ENCODE data around the gene PARVB. TPM values are rescaled to one million over a fixed set of nuclear protein-coding genes. Genes with fewer than 3 reads are reported as not detected.

PARVB gene
- total and polyA plus RNA-seq, 12 donors, result 46.7 to 201 (median 91.2) TPM

DNA sequence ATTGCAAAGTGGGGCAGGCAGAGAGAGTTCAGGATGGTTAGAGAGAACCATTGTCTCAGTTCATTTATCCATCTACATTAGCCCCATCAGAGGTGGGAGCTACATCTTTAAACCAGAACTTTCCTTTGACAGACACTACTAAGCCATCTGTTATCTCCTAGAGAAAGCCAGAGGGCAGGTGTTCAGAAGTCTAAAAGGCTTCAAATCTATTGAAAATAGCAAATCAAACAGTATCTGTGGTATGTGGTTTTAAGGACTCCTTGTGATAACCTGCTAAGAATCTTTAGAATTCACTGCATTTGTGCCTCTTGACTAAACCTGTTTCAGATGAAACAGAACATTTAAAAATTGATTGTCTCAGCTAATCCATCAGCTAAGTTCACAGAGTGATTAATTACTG is 112.7 kb downstream of the PARVB start:
- no peak overlapping the region for H3K27ac ChIP-seq
- H3K4me3 ChIP-seq, result no peak overlapping the region
- H3K9me3 ChIP-seq, result peaks cover 0 to 19% (median 10%) of the 10 kb centered on the region in 11 donors
- no peak for DNase-seq
- peaks cover 0 to 32% (median 8%) of the 10 kb centered on the region in 9 donors for H3K4me1 ChIP-seq
- H3K27me3 ChIP-seq, result no peaks in the 10 kb centered on the region
- H3K36me3 ChIP-seq, result peaks cover 6 to 99% (median 34%) of the 10 kb centered on the region in 9 donors
- ATAC-seq, result no peak
- intact Hi-C loops (cut with DNase I), result no loop called here
- TF ChIP-seq, protein P1, sequence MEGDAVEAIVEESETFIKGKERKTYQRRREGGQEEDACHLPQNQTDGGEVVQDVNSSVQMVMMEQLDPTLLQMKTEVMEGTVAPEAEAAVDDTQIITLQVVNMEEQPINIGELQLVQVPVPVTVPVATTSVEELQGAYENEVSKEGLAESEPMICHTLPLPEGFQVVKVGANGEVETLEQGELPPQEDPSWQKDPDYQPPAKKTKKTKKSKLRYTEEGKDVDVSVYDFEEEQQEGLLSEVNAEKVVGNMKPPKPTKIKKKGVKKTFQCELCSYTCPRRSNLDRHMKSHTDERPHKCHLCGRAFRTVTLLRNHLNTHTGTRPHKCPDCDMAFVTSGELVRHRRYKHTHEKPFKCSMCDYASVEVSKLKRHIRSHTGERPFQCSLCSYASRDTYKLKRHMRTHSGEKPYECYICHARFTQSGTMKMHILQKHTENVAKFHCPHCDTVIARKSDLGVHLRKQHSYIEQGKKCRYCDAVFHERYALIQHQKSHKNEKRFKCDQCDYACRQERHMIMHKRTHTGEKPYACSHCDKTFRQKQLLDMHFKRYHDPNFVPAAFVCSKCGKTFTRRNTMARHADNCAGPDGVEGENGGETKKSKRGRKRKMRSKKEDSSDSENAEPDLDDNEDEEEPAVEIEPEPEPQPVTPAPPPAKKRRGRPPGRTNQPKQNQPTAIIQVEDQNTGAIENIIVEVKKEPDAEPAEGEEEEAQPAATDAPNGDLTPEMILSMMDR (IDR thresholded peaks at IDR 0.05), result no peak

DNA sequence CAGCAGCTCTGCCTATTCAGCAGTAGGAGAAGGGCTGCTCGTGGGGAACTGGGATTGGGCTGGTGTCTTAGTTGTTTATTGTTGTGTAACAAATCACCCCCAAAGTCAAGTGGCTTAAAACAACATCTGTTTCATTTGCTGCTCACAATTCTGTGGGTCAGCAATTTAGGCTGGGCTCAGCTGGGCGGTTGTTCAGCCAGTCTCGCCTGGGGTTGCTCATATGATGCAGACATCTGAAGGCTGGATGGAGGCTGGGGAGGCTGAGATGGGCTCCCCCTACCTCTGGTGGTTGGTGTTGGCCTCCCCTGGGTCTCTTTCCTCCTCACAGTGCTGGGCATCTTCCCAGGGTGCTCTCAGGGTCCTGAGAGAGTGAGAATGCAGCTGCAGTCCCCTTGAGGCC is 113.3 kb downstream of the PARVB start:
- ATAC-seq, result no peak
- intact Hi-C loops (cut with DNase I), result no loop called here

DNA sequence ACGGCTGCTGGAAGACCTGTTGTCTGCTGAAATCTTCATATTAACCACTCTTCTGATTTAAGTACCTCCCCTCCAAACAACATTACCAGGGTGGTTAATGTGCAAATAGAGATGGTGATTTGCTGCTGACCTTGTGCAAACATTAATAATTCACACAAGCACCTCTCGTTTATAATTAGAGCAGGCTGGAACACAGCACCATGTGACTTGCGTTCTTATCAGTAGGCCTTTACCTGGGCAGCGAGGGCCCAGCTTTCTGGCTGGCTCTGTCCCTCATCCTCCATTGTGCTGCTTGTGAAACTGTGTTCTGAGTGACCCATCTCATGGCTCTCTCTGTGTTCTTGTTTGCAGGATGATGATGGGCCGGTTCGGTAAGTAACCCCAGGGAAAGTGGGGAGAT is 115.7 kb downstream of the PARVB start:
- H3K27ac ChIP-seq, result peak overlapping the region in 2 of 10 donors; percentile 39 to 53
- intact Hi-C loops (cut with DNase I), result loop anchor here in 1 of 10 donors (10.0 kb wide), 1 partner anchor 195 kb away; no protein-coding TSS in a partner anchor
- TF ChIP-seq, protein P1 (IDR thresholded peaks at IDR 0.05), result no peak
- H3K4me3 ChIP-seq, result no peak overlapping the region
- WGBS, 2 donors, result 63 to 83% methylated on average over 6 of the region's 6 CpGs
- DNase-seq (no peak), ATAC-seq (peak in 4 of 8 donors; percentile 46 to 68 (median 62))
- no peaks in the 10 kb centered on the region for H3K27me3 ChIP-seq
- H3K36me3 ChIP-seq, result peaks cover 6 to 88% (median 21%) of the 10 kb centered on the region in 9 donors
- peaks cover 0 to 19% (median 10%) of the 10 kb centered on the region in 11 donors for H3K9me3 ChIP-seq
- H3K4me1 ChIP-seq, result peaks cover 0 to 15% (median 3%) of the 10 kb centered on the region in 9 donors

More for the DNA sequence above, 113.3 kb downstream of the PARVB start:
- WGBS, 2 donors, result 97 to 98% methylated on average over 3 of the region's 3 CpGs
- no peak for DNase-seq
- Histone ChIP-seq H3K9me3 (peaks cover 0 to 19% (median 10%) of the 10 kb centered on the region in 11 donors), H3K36me3 (peaks cover 6 to 96% (median 29%) of the 10 kb centered on the region in 9 donors), H3K4me3 (no peak overlapping the region), H3K27me3 (no peaks in the 10 kb centered on the region), H3K4me1 (peaks cover 0 to 26% (median 7%) of the 10 kb centered on the region in 9 donors), H3K27ac (no peak overlapping the region)
- TF ChIP-seq, protein P1 (IDR thresholded peaks at IDR 0.05), result no peak

DNA sequence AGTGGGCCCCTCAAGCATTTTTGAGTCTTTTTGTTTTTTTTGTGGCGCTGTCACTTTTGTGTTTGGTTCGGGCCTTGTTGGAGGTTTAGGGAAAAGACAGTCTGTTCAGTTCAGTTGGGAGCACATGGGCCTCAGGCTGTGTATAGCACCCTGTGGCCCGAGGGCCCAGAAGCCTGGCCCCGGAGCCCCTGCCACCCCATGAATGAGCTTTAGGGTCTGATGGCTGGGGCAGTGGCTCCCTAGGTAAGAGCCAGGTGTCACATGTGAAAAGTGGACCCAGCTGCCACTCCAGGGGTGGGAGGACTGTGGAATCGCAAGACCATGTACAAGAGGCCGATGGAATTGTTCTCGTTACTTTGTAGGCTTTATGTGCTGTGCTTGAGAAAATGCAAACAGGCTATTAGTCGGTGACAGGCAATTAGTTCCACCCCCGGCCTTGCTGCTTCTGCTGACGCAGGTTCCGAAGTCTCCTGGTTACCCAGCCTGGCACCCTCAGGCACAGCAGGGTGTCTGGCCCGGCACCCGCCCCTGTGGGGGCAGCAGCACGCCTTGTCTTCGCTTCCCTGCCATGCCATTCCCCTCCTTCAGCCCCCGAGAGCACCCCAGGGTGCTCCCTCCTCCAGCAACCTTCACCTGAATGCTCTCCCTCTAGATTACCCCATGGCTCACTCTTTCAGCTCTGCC is 118.5 kb downstream of the PARVB start:
- H3K4me3 ChIP-seq, result no peak overlapping the region
- 93 to 94% methylated on average over 16 of the region's 16 CpGs for WGBS, 2 donors
- peaks cover 0 to 29% (median 8%) of the 10 kb centered on the region in 9 donors for H3K4me1 ChIP-seq
- H3K9me3 ChIP-seq, result peaks cover 0 to 5% (median under 1%) of the 10 kb centered on the region in 11 donors
- TF ChIP-seq, protein P1 (IDR thresholded peaks at IDR 0.05), result no peak
- intact Hi-C loops (cut with DNase I), result loop anchor here in 1 of 10 donors (10.0 kb wide), 1 partner anchor 192 kb away; no protein-coding TSS in a partner anchor
- DNase-seq, result no peak
- H3K27ac ChIP-seq, result no peak overlapping the region
- no peak for ATAC-seq
- no peaks in the 10 kb centered on the region for H3K27me3 ChIP-seq
- peaks cover 0 to 60% (median 5%) of the 10 kb centered on the region in 9 donors for H3K36me3 ChIP-seq

All from heart right ventricle (tissue), 16 donors.